Measurements from ENCODE around the gene RTCA.
"Not testable (repeated sequence)": the region's sequence is repeated elsewhere in the genome, so short reads cannot be mapped to it uniquely, and the experiment has no call there.

RTCA gene

DNA sequence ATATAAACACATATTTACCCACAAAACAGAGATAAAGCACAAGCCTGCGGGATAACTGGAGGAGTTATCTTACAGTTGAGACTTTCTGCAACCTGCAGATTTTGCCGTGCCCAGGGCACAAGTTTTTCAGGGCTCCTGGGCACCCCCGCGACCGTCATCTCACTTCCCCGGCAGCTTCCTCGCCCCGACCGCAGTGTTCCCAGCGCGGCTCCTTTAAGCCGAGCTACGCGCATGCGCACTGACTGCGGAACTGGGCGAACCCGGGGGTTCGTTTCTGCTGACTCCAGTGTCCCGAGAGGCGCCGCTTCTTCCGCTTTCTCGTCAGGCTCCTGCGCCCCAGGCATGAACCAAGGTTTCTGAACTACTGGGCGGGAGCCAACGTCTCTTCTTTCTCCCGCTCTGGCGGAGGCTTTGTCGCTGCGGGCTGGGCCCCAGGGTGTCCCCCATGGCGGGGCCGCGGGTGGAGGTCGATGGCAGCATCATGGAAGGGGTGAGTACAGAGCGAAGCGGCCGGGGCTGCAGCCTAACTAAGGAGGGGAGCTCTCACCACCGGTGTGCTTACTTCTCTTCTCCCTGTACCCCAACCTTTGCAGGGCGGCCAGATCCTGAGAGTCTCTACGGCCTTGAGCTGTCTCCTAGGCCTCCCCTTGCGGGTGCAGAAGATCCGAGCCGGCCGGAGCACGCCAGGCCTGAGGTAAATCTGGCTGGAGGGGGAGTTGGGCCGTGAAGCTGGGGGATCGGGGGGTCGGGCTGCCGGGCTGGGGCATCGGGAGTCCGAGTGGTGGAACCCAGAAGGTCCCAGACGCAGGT is at the start of gene RTCA:
TSS of gene RTCA (plus strand) at position 286 of the 810 bp plus-strand sequence. CDS start at position 446, 160 bp downstream.
- FAIRE-seq = no peak

DNA sequence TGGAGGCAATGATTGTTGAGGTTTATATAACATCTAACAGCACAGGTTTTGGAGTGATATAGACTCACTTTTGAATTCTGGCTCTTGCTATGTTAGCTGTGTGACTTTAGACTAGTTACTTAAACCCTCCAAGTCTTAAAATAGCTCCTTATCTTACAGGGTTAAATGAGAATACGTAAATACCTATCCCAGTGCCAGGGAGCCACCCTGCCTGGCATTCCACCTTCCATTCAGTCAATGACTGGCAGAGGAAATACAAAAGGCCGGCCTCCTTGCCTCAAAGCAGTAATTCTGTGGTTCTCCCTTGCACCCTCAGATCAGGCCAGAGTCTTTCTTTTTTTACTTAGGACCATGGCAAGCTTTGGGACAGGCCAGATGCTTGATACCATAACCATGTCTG is 48.2 kb upstream of the RTCA start:
- no peak for FAIRE-seq

DNA sequence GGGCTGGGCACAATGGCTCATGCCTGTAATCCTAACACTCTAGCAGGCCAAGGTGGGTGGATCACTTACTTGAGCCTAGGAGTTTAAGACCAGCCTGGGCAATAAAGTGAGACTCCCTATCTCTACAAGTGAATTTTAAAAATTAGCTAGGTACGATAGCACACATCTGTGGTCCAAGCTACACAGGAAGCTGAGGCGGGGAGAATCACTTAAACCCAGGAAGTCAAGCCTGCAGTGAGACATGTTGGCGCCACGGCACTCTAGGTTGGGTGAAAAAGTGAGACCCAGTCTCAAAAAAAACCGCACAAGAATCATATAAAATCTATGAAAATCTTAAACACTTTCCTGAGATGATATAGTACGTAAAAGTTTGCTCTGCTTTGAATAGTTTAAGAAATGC is 46.6 kb upstream of the RTCA start:
- FAIRE-seq = no peak

DNA sequence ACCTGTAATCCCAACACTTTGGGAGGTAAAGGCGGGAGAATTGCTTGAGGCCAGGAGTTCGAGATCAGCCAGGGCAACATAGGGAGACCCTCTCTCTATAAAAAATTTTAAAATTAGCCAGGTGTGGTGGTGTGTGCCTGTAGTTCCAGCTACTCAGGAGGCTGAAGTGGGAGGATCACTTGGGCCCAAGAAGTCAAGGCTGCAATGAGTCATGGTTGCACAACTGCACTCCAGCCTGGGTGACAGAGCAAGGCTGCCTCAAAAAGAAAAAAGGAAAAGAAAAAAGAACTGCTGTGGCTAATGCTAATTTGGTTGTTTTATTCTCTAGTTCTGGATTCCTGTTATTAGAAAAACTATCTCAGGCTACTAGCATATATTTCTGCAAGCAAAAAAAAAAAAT is 46.1 kb upstream of the RTCA start:
- no peak for FAIRE-seq

DNA sequence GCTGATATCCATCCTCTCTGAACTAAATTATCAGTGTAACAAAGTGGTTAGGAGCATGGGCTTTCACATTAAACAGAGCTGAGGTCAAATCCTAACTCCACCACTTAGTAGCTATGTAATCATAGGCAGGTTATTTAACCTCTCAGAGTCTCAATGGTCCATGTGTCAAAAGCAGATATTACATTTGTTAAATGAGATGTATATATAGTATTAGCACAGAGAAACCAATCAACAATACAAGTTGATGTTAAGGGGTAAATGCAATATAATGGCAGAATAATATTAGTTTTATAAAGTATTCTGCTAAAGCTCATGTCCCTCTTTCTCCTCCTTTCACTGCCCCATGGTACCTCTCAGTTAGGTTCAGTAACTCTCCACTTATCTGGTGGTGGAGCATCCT is 43.6 kb upstream of the RTCA start:
- FAIRE-seq = no peak

DNA sequence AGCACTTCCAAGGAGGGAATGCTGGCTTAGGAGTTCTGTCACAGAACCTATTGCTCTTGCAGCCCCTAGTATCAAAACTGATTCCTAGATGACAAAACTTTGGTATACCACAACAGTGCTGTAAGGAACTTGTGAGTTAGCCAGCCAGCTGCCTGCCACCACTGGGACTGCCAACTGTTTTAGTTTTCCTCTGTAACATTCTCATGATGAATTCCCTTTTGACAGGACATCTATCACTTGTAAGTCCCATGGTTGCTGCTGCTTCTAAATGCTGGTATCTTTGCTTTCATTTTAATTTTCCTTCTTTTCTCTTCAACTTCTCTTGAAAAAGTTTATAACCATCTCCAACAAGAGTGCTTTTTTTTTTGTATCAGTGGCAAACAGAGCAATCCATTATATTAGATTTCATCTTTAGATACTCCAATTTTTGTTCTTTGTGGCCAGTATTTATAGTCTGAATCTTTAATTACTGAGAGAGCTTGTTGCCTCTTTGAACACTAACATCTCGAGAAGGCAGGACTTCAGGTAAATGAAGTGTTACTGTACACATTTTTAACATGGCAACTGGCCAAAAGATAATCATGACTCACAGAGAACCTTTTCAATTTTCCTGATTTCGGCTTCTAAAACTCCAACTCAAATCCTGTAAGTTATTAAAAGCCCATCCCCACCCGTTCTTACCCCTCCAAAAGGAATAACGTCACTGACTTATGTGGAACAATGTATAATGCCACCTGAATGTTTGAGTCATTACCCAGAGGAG is 36.2 kb upstream of the RTCA start:
- no peak for FAIRE-seq

DNA sequence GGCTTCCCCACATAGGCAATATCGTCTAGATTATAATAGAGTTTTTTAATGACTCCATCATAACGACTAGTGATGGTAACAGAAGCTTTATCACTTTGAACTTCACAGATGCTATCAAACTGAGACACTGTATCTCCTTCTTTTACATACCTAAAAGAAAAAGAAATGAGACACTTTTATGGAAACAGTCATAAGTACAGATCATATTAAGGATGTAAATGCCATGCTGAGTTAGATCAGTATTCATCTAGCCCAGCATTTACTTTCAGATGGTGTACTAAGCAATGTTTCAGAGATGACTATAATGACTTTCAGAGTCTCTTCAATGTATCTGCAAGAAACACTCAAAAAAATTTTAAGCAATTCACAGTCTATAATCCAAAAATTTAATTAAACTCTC is 35.3 kb upstream of the RTCA start:
- no peak for FAIRE-seq

DNA sequence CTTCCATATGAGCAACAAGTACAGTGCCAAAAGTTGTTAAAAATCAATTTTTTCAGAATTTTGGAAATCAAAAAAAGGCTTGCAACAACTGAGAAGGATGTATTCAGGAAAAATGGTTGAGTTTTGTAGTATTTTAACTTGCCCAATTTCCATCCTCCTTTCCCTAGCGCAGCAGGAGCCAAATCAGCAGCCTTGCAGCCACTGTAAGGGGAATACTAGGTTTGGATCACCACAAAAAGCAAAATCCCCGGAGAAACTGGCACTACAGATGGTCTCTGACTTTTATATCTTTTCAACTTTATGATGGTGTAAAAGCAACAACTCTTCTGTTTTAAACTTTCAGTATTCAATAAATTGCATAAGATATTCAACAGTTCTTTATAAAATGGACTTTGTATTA is 34.3 kb upstream of the RTCA start:
- no peak for FAIRE-seq

DNA sequence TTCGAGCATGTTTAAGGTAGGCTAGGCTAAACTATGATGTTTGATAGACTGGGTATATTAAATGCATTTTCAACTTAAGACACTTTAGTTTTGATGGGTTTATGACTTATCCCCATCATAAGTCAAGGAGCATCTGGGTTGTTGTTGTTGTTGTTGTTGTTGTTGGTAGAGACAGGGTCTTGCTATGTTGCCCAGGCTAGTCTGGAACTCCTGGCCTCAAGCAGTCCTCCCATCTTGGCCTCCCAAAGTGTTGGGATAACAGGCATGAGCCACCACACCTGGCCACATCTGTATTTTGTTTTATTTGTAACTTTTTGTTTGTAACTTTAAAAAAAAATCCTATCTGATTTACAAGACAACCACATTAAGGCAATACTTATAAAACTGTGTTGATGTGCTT is 33.9 kb upstream of the RTCA start:
- no peak for FAIRE-seq

DNA sequence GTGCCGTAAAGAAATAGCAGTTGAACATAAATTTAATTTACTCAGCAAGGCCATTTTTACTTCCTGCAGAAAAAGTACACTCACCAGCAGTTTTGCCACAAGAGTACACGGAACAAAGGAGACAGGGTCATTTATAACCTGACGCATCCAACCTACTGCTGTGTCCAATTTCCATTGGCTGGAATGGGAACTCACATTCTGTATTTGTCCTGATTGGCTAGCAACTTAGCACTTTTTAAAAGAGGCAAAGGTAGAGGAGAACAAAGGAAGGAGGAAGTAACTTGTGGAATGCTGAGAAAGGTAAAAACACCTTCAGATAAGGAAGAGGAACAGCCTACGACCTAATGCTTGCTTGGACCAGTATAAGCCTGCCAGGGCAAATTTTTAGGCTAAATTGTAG is 32.5 kb upstream of the RTCA start:
- not testable (repeated sequence) for FAIRE-seq

DNA sequence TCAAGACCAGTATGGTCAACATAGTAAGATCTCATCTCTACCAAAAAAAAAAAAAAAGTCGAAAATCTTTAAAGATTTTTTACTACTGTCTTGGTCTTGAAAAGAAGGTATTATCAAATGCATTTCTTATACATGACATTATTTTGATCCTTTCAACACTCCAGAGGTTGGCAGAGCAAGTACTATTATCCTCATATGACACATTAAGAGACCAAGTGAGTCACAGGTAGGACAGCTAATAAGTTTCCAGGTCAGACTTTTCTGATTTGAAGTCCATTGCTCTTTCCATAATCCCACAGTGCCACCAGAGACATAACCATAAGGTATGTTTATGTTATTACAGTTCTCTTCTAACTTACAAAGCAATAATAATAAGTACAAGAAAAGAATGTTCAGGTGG is 31.6 kb upstream of the RTCA start:
- FAIRE-seq = no peak

DNA sequence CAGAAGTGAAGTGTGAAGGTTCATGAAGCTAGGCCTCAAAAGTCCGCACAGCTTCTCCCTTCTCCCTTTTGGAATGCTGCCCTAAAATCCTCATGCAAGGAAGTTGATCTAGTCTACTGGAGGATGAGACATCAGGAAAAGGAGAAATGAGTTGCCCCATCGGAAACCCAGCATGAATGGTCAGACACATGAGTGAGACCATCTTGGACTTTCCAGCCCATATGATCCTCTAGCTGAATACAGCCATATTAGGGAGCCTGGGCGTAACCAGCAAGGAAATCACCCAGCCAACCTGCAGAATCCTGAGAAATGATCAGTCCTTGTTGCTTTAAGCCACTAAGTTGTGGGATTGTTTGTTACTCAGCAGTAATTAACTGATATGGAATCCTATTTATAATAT is 28.9 kb upstream of the RTCA start:
- FAIRE-seq = no peak

DNA sequence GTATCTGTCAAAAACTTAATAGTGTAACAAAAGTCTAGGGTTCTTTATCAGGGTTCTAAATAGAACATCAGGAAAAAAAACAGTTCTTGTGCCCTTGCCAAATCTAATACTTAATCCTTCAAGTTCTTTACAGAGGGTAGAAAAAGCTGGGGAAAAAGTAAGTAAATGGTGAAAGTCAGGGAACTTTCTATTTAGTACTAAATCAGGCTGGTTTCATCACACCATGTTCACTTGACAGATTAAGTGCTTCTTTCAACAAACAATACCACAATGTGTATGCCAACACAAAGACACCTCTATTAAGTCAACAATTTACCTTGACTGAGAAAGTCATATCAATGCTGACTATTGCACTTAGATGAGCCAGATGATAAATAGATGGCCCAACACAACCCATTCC is 26.1 kb upstream of the RTCA start:
- FAIRE-seq = no peak

DNA sequence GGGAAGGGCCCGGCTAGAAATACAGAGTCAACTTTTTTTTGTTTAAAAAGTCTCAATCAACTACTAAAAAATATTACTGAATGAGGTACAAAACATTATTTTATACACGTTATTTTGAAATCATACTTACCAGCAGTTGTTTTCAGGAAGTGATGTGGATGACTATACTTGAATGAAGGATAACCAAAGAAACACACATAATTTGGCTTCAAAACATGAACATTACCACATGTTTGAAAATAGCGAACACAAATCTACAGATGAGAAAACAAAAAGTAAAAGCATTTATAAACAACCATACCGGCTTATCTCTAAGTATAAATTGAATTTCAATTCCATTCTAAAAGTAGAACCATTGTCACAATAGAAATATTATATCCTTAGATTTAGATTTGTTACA is 25.4 kb upstream of the RTCA start:
- FAIRE-seq = peak; percentile 46

DNA sequence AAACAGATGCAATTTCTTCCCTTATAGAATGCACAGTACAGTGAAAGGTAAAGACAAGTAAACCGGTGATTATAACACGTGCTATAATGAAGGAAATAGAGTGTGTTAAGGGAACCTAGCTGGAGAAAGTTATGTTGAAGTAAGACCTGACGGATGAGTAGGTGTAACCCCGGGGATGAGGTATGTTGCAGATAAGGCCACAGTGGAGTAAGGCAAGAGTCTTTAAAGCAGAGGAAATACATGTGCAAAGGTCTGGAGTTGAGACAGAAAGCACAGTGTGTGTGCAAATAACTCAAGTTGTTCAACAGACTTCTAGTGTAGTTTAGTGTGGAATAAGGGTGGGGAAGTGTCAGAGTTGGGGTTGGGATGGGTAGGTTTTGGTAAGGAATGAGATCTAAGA is 19.3 kb upstream of the RTCA start:
- no peak for FAIRE-seq

DNA sequence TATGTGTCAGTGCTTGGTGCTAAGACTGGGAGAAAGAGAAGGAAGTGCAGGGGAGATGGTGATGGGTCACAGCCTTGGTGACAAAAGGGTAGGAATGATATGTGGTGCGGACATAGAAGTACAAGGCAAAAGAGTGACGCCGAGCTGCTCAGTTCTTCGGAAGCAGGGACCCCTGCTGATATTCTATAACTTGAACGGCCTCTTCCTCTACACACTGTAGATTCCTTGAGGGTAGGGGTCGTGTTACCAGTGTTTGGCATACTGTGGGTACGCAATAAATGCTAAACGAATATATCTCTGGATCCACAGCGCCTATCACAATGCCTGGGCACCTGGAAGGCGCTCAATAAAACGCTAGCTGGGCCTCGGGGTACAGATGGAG is 16.9 kb upstream of the RTCA start:
- no peak for FAIRE-seq

DNA sequence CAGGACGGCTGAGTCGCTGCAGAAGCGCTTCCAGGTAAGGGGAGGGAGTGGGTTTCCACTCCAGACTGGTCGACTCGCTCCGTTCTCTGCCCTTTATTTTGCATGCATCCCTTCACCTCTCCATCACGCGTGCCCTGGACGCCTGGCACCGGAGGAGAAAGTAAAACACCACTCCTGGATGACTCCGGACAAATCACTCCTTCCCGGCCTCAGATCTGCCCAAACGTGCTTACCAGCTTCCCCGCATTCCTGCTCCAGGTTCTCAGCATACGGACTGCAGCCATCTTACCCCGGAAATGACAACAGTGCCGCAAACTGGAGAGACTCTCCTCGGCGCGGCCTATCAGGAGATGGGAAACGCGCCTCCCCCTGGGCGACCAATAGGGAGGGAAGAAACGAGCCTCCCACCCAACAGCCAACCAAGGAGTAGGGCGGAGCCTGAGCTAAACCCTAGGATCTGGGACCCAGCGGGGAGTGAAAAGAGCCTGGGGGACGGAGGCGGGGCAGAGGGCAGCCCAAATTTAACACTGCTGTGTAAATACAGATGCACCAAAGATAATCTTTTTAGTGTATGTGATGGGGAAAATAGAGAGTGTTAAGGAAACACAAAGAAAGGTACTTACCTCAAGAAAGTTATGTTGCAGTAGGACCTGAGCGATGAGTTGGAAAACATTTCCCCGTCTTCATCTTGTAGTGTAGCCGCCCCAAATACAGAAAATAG is 16.3 kb upstream of the RTCA start, which contains the start of gene DBT:
TSS of gene DBT (minus strand) at position 298 of the 721 bp plus-strand sequence. CDS start at position 284, 14 bp downstream.
- peak; percentile 99 for FAIRE-seq

DNA sequence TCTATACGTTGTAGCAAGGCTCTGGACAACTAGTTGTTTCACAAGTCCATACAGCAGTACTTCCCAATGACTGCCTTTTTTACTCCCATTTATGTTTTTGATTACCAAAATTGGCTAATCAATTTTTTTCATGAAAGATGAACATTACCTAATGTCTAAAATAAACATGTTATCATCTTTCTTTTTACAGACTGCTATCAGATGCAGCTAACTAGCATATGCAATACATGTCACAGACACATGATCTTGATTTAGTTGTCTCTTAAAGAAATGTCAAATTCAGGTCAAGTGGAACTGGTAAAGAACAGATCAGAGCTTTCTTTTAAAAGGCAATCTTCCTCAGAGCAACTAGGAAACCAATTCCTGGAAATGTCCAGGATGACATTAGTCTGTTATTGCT is 15.8 kb upstream of the RTCA start:
- no peak for FAIRE-seq

DNA sequence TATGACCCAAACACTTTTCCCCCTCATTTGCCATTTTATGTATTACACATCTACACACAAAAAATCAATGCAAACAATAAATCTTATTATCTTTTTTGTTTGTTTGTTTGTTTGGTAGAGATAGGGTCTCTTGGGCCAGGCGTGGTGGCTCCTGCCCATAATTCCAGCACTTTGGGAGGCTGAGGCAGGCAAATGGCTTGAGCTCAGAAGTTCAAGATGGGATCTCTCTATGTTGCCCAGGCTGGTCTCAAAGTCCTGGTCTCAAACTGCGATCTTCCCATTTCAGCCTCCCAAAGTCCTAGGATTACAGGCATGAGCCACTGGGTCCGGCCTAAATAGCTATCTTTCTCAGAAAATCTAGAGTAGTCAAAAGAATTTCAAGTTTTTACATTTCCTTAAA is 15.2 kb upstream of the RTCA start:
- no peak for FAIRE-seq

DNA sequence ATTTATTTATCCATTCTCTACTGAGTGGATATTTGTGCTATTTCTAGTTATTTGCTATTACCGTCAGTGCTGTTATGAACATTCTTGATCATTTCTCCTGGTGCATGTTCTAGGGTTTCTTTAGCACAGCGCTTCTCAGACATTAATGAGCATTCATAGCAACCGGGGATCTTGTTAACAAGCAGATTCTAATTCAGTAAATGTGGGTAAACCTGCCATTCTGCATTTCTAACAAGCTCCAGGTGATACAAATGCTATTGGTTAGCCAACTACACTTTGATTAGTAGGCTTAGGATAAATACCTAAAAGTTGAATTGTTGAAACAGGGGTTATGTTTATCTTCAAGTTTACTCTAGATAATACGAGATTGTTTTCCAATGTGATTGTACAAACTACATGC is 13.1 kb upstream of the RTCA start:
- no peak for FAIRE-seq

DNA sequence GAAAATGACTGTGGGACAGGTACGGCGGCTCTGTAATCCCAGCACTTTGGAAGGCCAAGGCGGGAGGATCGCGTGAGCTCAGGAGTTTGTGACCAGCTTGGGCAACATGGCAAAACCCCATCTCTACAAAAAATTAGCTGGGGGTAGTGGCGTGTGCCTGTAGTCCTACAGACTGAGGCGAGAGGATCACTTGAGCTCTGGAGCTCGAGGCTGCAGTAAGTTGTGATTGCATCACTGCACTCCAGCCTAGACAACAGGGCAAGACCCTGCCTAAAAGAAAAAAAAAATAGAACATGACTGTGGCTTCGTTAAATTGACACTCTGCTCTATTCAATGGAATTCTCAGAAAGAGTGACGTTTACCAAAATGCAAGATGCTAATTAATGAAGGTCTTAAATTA is 12.5 kb upstream of the RTCA start:
- FAIRE-seq = no peak

DNA sequence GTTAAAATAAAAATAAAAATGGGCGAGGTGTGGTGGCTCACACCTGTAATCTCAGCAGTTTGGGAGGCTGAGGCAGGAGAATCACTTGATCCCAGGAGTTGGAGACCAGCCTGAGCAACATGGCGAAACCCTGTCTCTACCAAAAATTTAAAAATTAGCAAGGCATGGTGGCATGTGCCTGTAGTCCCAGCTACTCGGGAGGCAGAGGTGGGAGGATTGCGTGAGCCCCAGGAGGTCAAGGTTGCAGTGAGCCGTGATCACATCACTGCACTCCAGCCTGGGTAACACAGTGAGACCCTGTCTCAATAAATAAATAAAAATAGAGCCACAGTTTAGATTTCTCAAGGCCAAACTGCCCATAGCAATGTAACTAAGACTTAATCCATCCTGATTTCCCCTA is 9.7 kb upstream of the RTCA start:
- not testable (repeated sequence) for FAIRE-seq

DNA sequence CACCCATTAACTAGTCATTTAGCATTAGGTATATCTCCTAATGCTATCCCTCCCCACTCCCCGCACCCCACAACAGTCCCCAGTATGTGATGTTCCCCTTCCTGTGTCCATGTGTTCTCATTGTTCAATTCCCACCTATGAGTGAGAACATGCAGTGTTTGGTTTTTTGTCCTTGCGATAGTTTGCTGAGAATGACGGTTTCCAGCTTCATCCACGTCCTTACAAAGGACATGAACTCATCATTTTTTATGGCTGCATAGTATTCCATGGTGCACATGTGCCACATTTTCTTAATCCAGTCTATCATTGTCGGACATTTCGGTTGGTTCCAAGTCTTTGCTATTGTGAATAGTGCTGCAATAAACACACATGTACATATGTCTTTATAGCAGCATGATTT is 7.6 kb upstream of the RTCA start:
- FAIRE-seq = not testable (repeated sequence)

DNA sequence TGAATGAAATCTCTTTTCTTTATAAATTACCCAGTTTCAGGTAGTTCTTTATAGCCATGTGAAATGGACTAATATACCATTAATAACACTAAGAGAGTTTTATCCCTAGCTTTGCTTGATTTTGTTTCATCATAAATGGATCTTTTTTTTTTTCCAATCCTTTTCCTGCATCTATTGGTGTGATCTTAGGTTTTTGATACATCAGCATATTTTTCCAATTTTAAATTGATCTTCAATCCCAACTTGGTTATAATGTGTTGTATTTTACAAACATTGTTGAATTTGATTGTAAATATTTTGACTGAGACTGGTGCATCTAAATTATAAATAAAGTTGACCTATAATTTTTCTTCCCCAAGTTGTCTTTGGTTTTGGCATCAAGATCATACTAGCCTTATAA is 4.3 kb upstream of the RTCA start:
- no peak for FAIRE-seq
